ENCODE results near the gene OSCAR. TPM values are rescaled to one million over a fixed set of nuclear protein-coding genes. Genes with fewer than 3 reads are reported as not detected.

OSCAR gene
- total RNA-seq, 1 donor from 2014 or later, result 0.33 TPM

- Histone ChIP-seq H3K27me3 (ENCODE audit: low read depth) (no peaks in the 10 kb centered on the region), H3K27ac (replicated peaks) (no peak overlapping the region), H3K4me1 (peaks cover 10% of the 10 kb centered on the region), H3K36me3 (peaks cover 79% of the 10 kb centered on the region), H3K9me3 (replicated peaks) (no peaks in the 10 kb centered on the region), H3K4me3 (no peak overlapping the region)
- intact Hi-C loops (cut with micrococcal nuclease), result no loop called here
- TF ChIP-seq CTCF (IDR thresholded peaks at IDR 0.05; ENCODE audit: borderline replicate concordance), result no peak
- DNase-seq, result no peak
These were observed 20.7 kb upstream of the OSCAR start for GRCh38 chr19:54121259-54121658.

GRCh38 chr19:54115109-54116063 is 14.8 kb upstream of the OSCAR start, which contains the start of the genes PRPF31 and TFPT:
Gene PRPF31, plus strand, starts transcription at chr19:54115754. Its CDS starts 2,525 bp downstream, at chr19:54118279.
Gene TFPT, minus strand, starts transcription at chr19:54115657. Its CDS starts 388 bp downstream, at chr19:54115269.
- Histone ChIP-seq H3K36me3 (peaks cover 43% of the 10 kb centered on the region), H3K27ac (replicated peaks) (peak within 1 kb of the TSS; percentile 93), H3K4me3 (peak within 1 kb of the TSS; percentile 90), H3K27me3 (ENCODE audit: low read depth) (no peaks in the 10 kb centered on the region), H3K4me1 (peaks cover 33% of the 10 kb centered on the region), H3K9me3 (replicated peaks) (no peaks in the 10 kb centered on the region)
- intact Hi-C loops (cut with micrococcal nuclease), result no loop called here
- peak; percentile 97 for DNase-seq
- no peak for TF ChIP-seq CTCF (IDR thresholded peaks at IDR 0.05; ENCODE audit: borderline replicate concordance)

GRCh38 chr19:54114340-54115108 is 13.9 kb upstream of the OSCAR start:
- DNase-seq, result no peak
- Histone ChIP-seq H3K27ac (replicated peaks) (peak overlapping the region; percentile 93), H3K4me3 (peak overlapping the region; percentile 90), H3K9me3 (replicated peaks) (no peaks in the 10 kb centered on the region), H3K4me1 (peaks cover 33% of the 10 kb centered on the region), H3K36me3 (peaks cover 43% of the 10 kb centered on the region), H3K27me3 (ENCODE audit: low read depth) (no peaks in the 10 kb centered on the region)
- no peak for TF ChIP-seq CTCF (IDR thresholded peaks at IDR 0.05; ENCODE audit: borderline replicate concordance)
- intact Hi-C loops (cut with micrococcal nuclease), result no loop called here

GRCh38 chr19:54109651-54110050 is 9.0 kb upstream of the OSCAR start:
- peaks cover 77% of the 10 kb centered on the region for H3K36me3 ChIP-seq
- no peaks in the 10 kb centered on the region for H3K27me3 ChIP-seq (ENCODE audit: low read depth)
- TF ChIP-seq CTCF (IDR thresholded peaks at IDR 0.05; ENCODE audit: borderline replicate concordance), result no peak
- DNase-seq, result no peak
- H3K4me3 ChIP-seq, result no peak overlapping the region
- H3K9me3 ChIP-seq (replicated peaks), result no peaks in the 10 kb centered on the region
- no peak overlapping the region for H3K27ac ChIP-seq (replicated peaks)
- intact Hi-C loops (cut with micrococcal nuclease), result no loop called here
- H3K4me1 ChIP-seq, result peaks cover 12% of the 10 kb centered on the region

- intact Hi-C loops (cut with micrococcal nuclease), result no loop called here
- Histone ChIP-seq H3K9me3 (replicated peaks) (no peaks in the 10 kb centered on the region), H3K36me3 (peaks cover 78% of the 10 kb centered on the region)
These were observed 7.9 kb upstream of the OSCAR start for GRCh38 chr19:54108496-54108895.

More at GRCh38 chr19:54108496-54108895, 7.9 kb upstream of the OSCAR start:
- H3K4me1 ChIP-seq, result peaks cover 13% of the 10 kb centered on the region
- no peak overlapping the region for H3K4me3 ChIP-seq
- no peak for DNase-seq
- no peak for TF ChIP-seq CTCF (IDR thresholded peaks at IDR 0.05; ENCODE audit: borderline replicate concordance)
- H3K27ac ChIP-seq (replicated peaks), result no peak overlapping the region
- H3K27me3 ChIP-seq (ENCODE audit: low read depth), result no peaks in the 10 kb centered on the region

All from left ventricle myocardium inferior (tissue), 1 donor.